Loucy (cell line): ENCODE data around the gene PMCH.

Experiments used
- H2AFZ ChIP-seq: fragments of 200-600 bp; sonication (generic); 2 replicates; pipeline ENCODE4 v1.6.0; 2016; ENCODE audit warnings: antibody characterized with exemption, mild to moderate bottlenecking, low read length, moderate library complexity
- H3F3A ChIP-seq: fragments of 200-600 bp; 2 replicates; pipeline ENCODE4 v1.6.0; 2016; ENCODE audit warnings: antibody characterized with exemption, low read depth, mild to moderate bottlenecking
- H3K27me3 ChIP-seq: fragments of 200-600 bp; sonication (generic); 2 replicates; pipeline ENCODE4 v1.6.1; 2014; ENCODE audit warnings: low read length, mild to moderate bottlenecking; ENCODE audit not compliant: insufficient read depth, poor library complexity, severe bottlenecking
- H3K36me3 ChIP-seq: fragments of 200-600 bp; sonication (generic); 2 replicates; pipeline ENCODE4 v1.6.1; 2016; ENCODE audit warnings: low read length; ENCODE audit not compliant: insufficient read depth
- H3K4me1 ChIP-seq: fragments of 200-600 bp; sonication (generic); 2 replicates; pipeline ENCODE4 v1.5.1; 2014; ENCODE audit warnings: low read length, mild to moderate bottlenecking; ENCODE audit not compliant: insufficient read depth, poor library complexity, severe bottlenecking
- H3K4me2 ChIP-seq: fragments of 200-600 bp; sonication (generic); 2 replicates; pipeline ENCODE4 v1.6.0; 2014; ENCODE audit warnings: antibody characterized with exemption, low read length, low read depth, mild to moderate bottlenecking; ENCODE audit not compliant: poor library complexity, severe bottlenecking
- H3K4me3 ChIP-seq: fragments of 200-600 bp; sonication (generic); 2 replicates; pipeline ENCODE4 v1.5.1; 2014; ENCODE audit warnings: low read length, mild to moderate bottlenecking, mixed read lengths; ENCODE audit not compliant: poor library complexity, severe bottlenecking
- H3K79me2 ChIP-seq: fragments of 200-600 bp; sonication (generic); 2 replicates; pipeline ENCODE4 v1.6.1; 2014; ENCODE audit warnings: low read length; ENCODE audit not compliant: insufficient read depth
- H3K9ac ChIP-seq: fragments of 200-600 bp; sonication (generic); 2 replicates; pipeline ENCODE4 v1.6.0; 2014; ENCODE audit warnings: mild to moderate bottlenecking, low read depth, low read length, moderate library complexity; ENCODE audit not compliant: poor library complexity, severe bottlenecking
- H3K9me2 ChIP-seq: fragments of 200-600 bp; sonication (generic); replicated peaks from 2 replicates; pipeline ENCODE4 v1.6.1; 2016; ENCODE audit warnings: low read depth, low read length, mixed read lengths
- H3K9me3 ChIP-seq: fragments of 200-600 bp; sonication (generic); 2 replicates; pipeline ENCODE4 v1.6.1; 2014; ENCODE audit warnings: mild to moderate bottlenecking, antibody characterized with exemption, low read length, low read depth; ENCODE audit not compliant: insufficient read depth
- H4K20me1 ChIP-seq: fragments of 200-600 bp; sonication (generic); 2 replicates; pipeline ENCODE4 v1.6.0; 2014; ENCODE audit warnings: antibody characterized with exemption, low read length, mild to moderate bottlenecking; ENCODE audit not compliant: insufficient read depth, poor library complexity, severe bottlenecking
- CTCF ChIP-seq: fragments of 200-600 bp; sonication (generic); conservative IDR thresholded peaks from 2 replicates; pipeline ENCODE4 v1.5.1; 2014; ENCODE audit warnings: mild to moderate bottlenecking, antibody characterized with exemption, low read length
- EZH2phosphoT487 ChIP-seq: fragments of 200-600 bp; IDR thresholded peaks from 2 replicates; pipeline ENCODE4 v1.6.1; 2018; ENCODE audit warnings: antibody characterized with exemption, mild to moderate bottlenecking, moderate library complexity, borderline replicate concordance

The PMCH gene

DNA sequence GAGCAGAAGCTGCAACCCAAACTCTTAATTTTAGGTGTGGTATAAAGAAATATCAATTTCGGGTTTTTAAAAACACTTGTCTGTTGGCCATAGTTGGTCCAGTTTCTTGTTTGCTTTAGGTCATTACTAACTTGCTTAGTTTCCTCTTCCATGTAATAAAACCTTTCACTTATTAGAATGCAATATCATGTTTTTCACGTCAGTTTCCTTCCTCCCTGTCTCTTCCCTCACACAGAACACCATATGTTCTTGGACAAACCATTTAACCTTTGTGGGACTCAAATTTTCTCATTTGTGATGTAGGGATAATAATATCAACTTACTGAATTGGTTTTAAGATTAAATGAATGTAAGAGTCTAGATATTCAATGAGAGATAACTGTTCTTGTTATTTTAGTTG, 22.9 kb downstream of the PMCH start:
- Histone ChIP-seq H3K27me3 (no peaks in the 10 kb centered on the region), H3K79me2 (no peaks in the 10 kb centered on the region), H3K9me3 (no peaks in the 10 kb centered on the region), H3K4me1 (no peaks in the 10 kb centered on the region), H3K9me2 (no peaks in the 10 kb centered on the region), H3F3A (no peaks in the 10 kb centered on the region), H3K4me3 (no peak overlapping the region), H2AFZ (no peak overlapping the region), H3K9ac (no peak overlapping the region), H3K4me2 (no peak overlapping the region), H4K20me1 (no peaks in the 10 kb centered on the region), H3K36me3 (peaks cover 39% of the 10 kb centered on the region)
- TF ChIP-seq EZH2phosphoT487 (no peak), CTCF (no peak)

DNA sequence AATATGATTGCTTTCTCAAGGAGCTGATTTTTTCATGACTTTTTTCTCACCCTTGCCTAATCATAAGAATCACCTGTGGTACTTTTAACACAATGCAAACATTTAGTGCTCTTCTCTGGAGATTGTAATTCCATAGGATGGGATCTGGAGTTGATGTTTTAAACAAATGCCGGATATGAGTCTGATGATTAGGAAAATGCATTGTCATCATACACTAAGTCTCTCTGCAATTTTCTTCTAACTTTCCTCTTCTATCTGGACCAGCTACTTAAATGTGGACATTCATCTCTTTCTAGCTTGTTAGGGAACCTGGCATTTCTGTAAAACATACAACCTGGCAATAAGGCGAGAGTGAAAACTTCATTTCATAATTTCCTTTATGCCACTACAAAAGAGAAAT, 23.5 kb downstream of the PMCH start:
- H3K27me3 ChIP-seq = no peaks in the 10 kb centered on the region
- H4K20me1 ChIP-seq = no peaks in the 10 kb centered on the region
- H3K9ac ChIP-seq = no peak overlapping the region
- no peaks in the 10 kb centered on the region for H3K9me2 ChIP-seq
- H3K4me2 ChIP-seq = no peak overlapping the region
- H3K4me1 ChIP-seq = no peaks in the 10 kb centered on the region
- no peak overlapping the region for H3K4me3 ChIP-seq
- no peaks in the 10 kb centered on the region for H3F3A ChIP-seq
- peaks cover 39% of the 10 kb centered on the region for H3K36me3 ChIP-seq
- no peak overlapping the region for H2AFZ ChIP-seq
- no peaks in the 10 kb centered on the region for H3K79me2 ChIP-seq
- no peaks in the 10 kb centered on the region for H3K9me3 ChIP-seq
- no peak for TF ChIP-seq CTCF
- no peak for TF ChIP-seq EZH2phosphoT487

- Histone ChIP-seq H3F3A (no peaks in the 10 kb centered on the region), H3K79me2 (no peaks in the 10 kb centered on the region), H3K4me3 (no peak overlapping the region), H3K9me2 (no peaks in the 10 kb centered on the region), H3K36me3 (peaks cover 32% of the 10 kb centered on the region), H3K4me2 (no peak overlapping the region), H2AFZ (no peak overlapping the region), H3K9ac (no peak overlapping the region), H4K20me1 (no peaks in the 10 kb centered on the region), H3K9me3 (no peaks in the 10 kb centered on the region), H3K4me1 (no peaks in the 10 kb centered on the region), H3K27me3 (no peaks in the 10 kb centered on the region)
- TF ChIP-seq CTCF (no peak), EZH2phosphoT487 (no peak)
Observed at GRCh38 chr12:102172436-102172835, 25.2 kb downstream of the PMCH start.
